K562 (cell line): ENCODE results near the gene TLK2. TPM values are rescaled to one million over a fixed set of nuclear protein-coding genes. Genes with fewer than 3 reads are reported as not detected.

ENCODE experiments used
- ATAC-seq: fragments of 200-7000 bp; cut with Tn5 transposase; 3 replicates; pipeline ENCODE4 v1.9.1; 2020; ENCODE audit warnings: moderate library complexity
- BruUV-seq: library from RNA; stranded (reverse); fragments of 400-500 nt; replicated peaks from 2 replicates; lab custom pipeline; 2021; lab: Mats Ljungman, UMichigan
- CTCF ChIA-PET: fragments of 300-600 bp; formaldehyde crosslinking; extraction: SDS; loops from one replicate; lab custom pipeline; 2021; ENCODE audit warnings: low intra/inter-chr PET ratio; lab: Yijun Ruan, JAX
- POLR2A ChIA-PET: fragments of 300-600, 350-650 bp; sonication (Branson Sonifier 250); formaldehyde crosslinking; extraction: SDS; loops from one replicate; lab custom pipeline; 2021; ENCODE audit warnings: antibody characterized with exemption, inconsistent platforms; lab: Yijun Ruan, JAX
- DNase-seq, 4 experiments: peaks; one replicate each; pipeline versions ENCODE4 v3.0.0 to v3.0.0-alpha.2; 2011 to 2018; ENCODE audit warnings: low spot score in 3 of 4, mixed read lengths in 3 of 4; ENCODE audit errors: extremely low read depth in 1 of 4
- FAIRE-seq: peaks from 2 replicates; lab custom pipeline; 2011; peaks lifted over from hg19 to GRCh38; lab: Jason Lieb, UNC
- H2AFZ ChIP-seq: 2 replicates; pipeline ENCODE4 v1.6.0; 2011; ENCODE audit warnings: low read depth, low read length, control low read depth, inconsistent platforms
- H3K27ac ChIP-seq: fragments of 200-600 bp; 3 replicates; pipeline ENCODE4 v1.8.0; 2011; ENCODE audit warnings: low read depth, mild to moderate bottlenecking, control low read depth, inconsistent platforms, low read length, moderate library complexity, mixed read lengths; ENCODE audit errors: extremely low read depth
- H3K27me3 ChIP-seq, 2 experiments: fragments of 300-600 bp in 1 of 2; 2 replicates in 1 of 2; 3 replicates in 1 of 2; pipeline versions ENCODE4 v1.6.0 to v1.8.0; 2011; ENCODE audit warnings: inconsistent platforms in 2 of 2, low read length in 2 of 2, mild to moderate bottlenecking in 1 of 2, mixed read lengths in 1 of 2, moderate library complexity in 1 of 2; ENCODE audit not compliant: control insufficient read depth in 2 of 2, insufficient read depth in 2 of 2
- H3K36me3 ChIP-seq: fragments of 300-600 bp; 3 replicates; pipeline ENCODE4 v1.8.0; 2011; ENCODE audit warnings: mild to moderate bottlenecking, low read length, inconsistent platforms; ENCODE audit not compliant: control insufficient read depth, insufficient read depth
- H3K4me1 ChIP-seq, 2 experiments: fragments of 200-600 bp in 1 of 2; replicated peaks in 1 of 2; 2 replicates in 1 of 2; 3 replicates in 1 of 2; pipeline versions ENCODE4 v1.5.1 to v1.8.0; 2011; ENCODE audit warnings: inconsistent platforms in 2 of 2, low read length in 2 of 2, mild to moderate bottlenecking in 1 of 2, mixed read lengths in 1 of 2, moderate library complexity in 1 of 2; ENCODE audit not compliant: control insufficient read depth in 2 of 2, insufficient read depth in 2 of 2
- H3K4me2 ChIP-seq: 2 replicates; pipeline ENCODE4 v1.6.1; 2011; ENCODE audit warnings: low read length, control low read depth, inconsistent platforms, mixed read lengths; ENCODE audit not compliant: insufficient read depth
- H3K4me3 ChIP-seq: fragments of 200-600 bp; sonication (generic), shearing (Covaris generic); 2 replicates; pipeline ENCODE4 v1.5.1; 2016; ENCODE audit warnings: control low read depth, inconsistent platforms
- H3K79me2 ChIP-seq: fragments of 200-600 bp; 3 replicates; pipeline ENCODE4 v1.8.0; 2011; ENCODE audit warnings: low read length, inconsistent platforms; ENCODE audit not compliant: control insufficient read depth, insufficient read depth
- H3K9ac ChIP-seq, 2 experiments: 2 replicates each; pipeline versions ENCODE4 v1.6.0 to v1.6.1; 2011; ENCODE audit warnings: low read depth in 2 of 2, low read length in 2 of 2, control low read depth in 1 of 2, inconsistent platforms in 1 of 2, mild to moderate bottlenecking in 1 of 2, mixed read lengths in 1 of 2; ENCODE audit not compliant: insufficient read depth in 1 of 2
- H3K9me1 ChIP-seq: one replicate; pipeline ENCODE4 v1.6.0; 2011; ENCODE audit warnings: inconsistent platforms, mild to moderate bottlenecking, low read length, moderate library complexity; ENCODE audit not compliant: control insufficient read depth, insufficient read depth
- H3K9me3 ChIP-seq: replicated peaks from 2 replicates; pipeline ENCODE4 v1.5.1; 2011; ENCODE audit warnings: low read depth, low read length, inconsistent platforms; ENCODE audit not compliant: control insufficient read depth, insufficient read depth
- H4K20me1 ChIP-seq: replicated peaks from 2 replicates; pipeline ENCODE4 v1.6.1; 2011; ENCODE audit warnings: low read length, inconsistent platforms, mixed read lengths; ENCODE audit not compliant: control insufficient read depth, insufficient read depth
- E2F3 ChIP-seq: fragments of 250-450 bp; sonication (Bioruptor Pico); IDR thresholded peaks from 2 replicates; pipeline ENCODE4 v1.4.0; 2020; ENCODE audit warnings: mild to moderate bottlenecking
- HDAC2 ChIP-seq: fragments of 450-650 bp; IDR thresholded peaks from 2 replicates; pipeline ENCODE4 v1.6.1; 2016; ENCODE audit warnings: mild to moderate bottlenecking
- MYNN ChIP-seq, 2 experiments: sonication (generic); formaldehyde crosslinking in 1 of 2; IDR thresholded peaks; 2 replicates each; pipeline versions ENCODE4 v1.5.0 to v1.6.1; 2016 to 2020; ENCODE audit warnings: antibody characterized with exemption in 1 of 2, missing genetic modification reagents in 1 of 2
- PPARD ChIP-seq: fragments of 250-450 bp; sonication (Bioruptor Pico); IDR thresholded peaks from 2 replicates; pipeline ENCODE4 v1.8.0; 2022; ENCODE audit warnings: inconsistent platforms, mild to moderate bottlenecking, moderate library complexity
- RCOR1 ChIP-seq, 2 experiments: IDR thresholded peaks; 2 replicates each; pipeline ENCODE4 v1.6.1; 2012; ENCODE audit warnings: low read depth in 2 of 2, low read length in 2 of 2, borderline replicate concordance in 1 of 2, improper control_type of control experiment in 1 of 2
- RFX5 ChIP-seq: IDR thresholded peaks from 2 replicates; pipeline ENCODE4 v1.6.1; 2011; ENCODE audit warnings: low read depth, mild to moderate bottlenecking, improper control_type of control experiment, low read length
- RHOXF2B ChIP-seq: fragments of 250-450 bp; sonication (Bioruptor Pico); conservative IDR thresholded peaks from 2 replicates; pipeline ENCODE4 v1.5.1; 2021
- SRSF9 ChIP-seq: fragments of 200-400 bp; formaldehyde crosslinking; IDR thresholded peaks from 2 replicates; pipeline ENCODE4 v1.6.1; 2017; ENCODE audit warnings: low read depth, low read length, borderline replicate concordance
- TCF7L2 ChIP-seq: fragments of 150-350 bp; IDR thresholded peaks from 2 replicates; pipeline ENCODE4 v1.6.1; 2016; ENCODE audit warnings: low read depth, mild to moderate bottlenecking, low read length, moderate library complexity
- ZNF398 ChIP-seq: fragments of 250-450 bp; sonication (Bioruptor Pico); IDR thresholded peaks from 2 replicates; pipeline ENCODE4 v1.8.0; 2021; ENCODE audit warnings: moderate library complexity, mild to moderate bottlenecking, inconsistent platforms
- ZNF589 ChIP-seq: fragments of 200-800 bp; sonication (Bioruptor generic); IDR thresholded peaks from 2 replicates; pipeline ENCODE4 v1.6.1; 2016; ENCODE audit warnings: low read depth, missing genetic modification characterization, missing compliant biosample characterization
- ZNF592 ChIP-seq: fragments of 450-650 bp; IDR thresholded peaks from 2 replicates; pipeline ENCODE4 v1.6.1; 2017; ENCODE audit warnings: antibody characterized with exemption, mild to moderate bottlenecking
- WGBS: fragments of 100-300 bp; shearing (Covaris generic); methylation state at CpG from one replicate; pipeline ENCODE4 v1.1.6; 2016; ENCODE audit warnings: low coverage, mixed read lengths; ENCODE audit not compliant: insufficient coverage; ENCODE audit errors: missing lambda C conversion rate; 5-methylcytosine and 5-hydroxymethylcytosine counted together
- in situ Hi-C: fragments of 300-500 bp; cut with MboI; formaldehyde crosslinking; loops from 4 replicates; pipeline ENCODE4 v1.15.0; 2018; ENCODE audit warnings: inconsistent platforms, mixed read lengths
- intact Hi-C: fragments of 100-400 bp; cut with micrococcal nuclease; formaldehyde crosslinking; loops from 2 replicates; pipeline ENCODE4 v1.14.2; 2022
- polyA plus RNA-seq, 8 experiments: library from polyadenylated mRNA; depleted of rRNA in 4 of 8; stranded (reverse) in 5 of 8; unstranded in 3 of 8; fragments of >200 nt; fragmentation: Nextera tagmentation in 2 of 8; fragmentation: Illumina TruSeq in 1 of 8; extraction: Ambion mirVana in 2 of 8; extraction: Trizol in 1 of 8; gene quantifications; 2 replicates each; pipeline versions ENCODE4 v1.2.1 to v1.2.3, GENCODE V29; 2011 to 2014; ENCODE audit warnings: inconsistent platforms in 1 of 8, missing spikeins in 1 of 8
- total RNA-seq, 7 experiments: library from RNA; depleted of rRNA in 6 of 7; stranded (reverse); fragments of >200 nt in 6 of 7; fragmentation: Illumina TruSeq in 2 of 7; extraction: Trizol in 2 of 7; gene quantifications; 2 replicates each; pipeline versions ENCODE4 v1.2.1 to v1.2.3, GENCODE V29; 2011 to 2021; ENCODE audit warnings: low replicate concordance in 1 of 7

Gene TLK2
- total and polyA plus RNA-seq, 9 of the 15 experiments (the other 6 are each of a cell fraction or from before 2014, with no cell fraction given): 10.1 to 51.9 (median 32.4) TPM

- WGBS: 91% methylated on average over 6 of the region's 6 CpGs
Observed at GRCh38 chr17:62599964-62600657, 121.5 kb downstream of the TLK2 start.

GRCh38 chr17:62600805-62601204, 122.2 kb downstream of the TLK2 start:
- no peak overlapping the region for H3K27ac ChIP-seq
- H3K4me3 ChIP-seq: no peak overlapping the region
- no peak for ATAC-seq
- H3K79me2 ChIP-seq: no peaks in the 10 kb centered on the region
- H3K27me3 ChIP-seq: no peaks in the 10 kb centered on the region
- no peaks in the 10 kb centered on the region for H3K4me1 ChIP-seq
- POLR2A ChIA-PET: interaction anchor here (0.9 to 1.0 kb wide), 3 partner anchors 8 to 30 kb away, joined by 3 to 4 read pairs (median 3); no protein-coding TSS in a partner anchor
- no peak for DNase-seq
- 93% methylated on average over 1 of the region's 1 CpG for WGBS
- H3K36me3 ChIP-seq: peaks cover 75% of the 10 kb centered on the region
- intact Hi-C loops: no loop called here
- no TSS peak for BruUV-seq
- in situ Hi-C loops: no loop called here
- H3K9me1 ChIP-seq: no peaks in the 10 kb centered on the region
- H2AFZ ChIP-seq: no peak overlapping the region
- no peak for FAIRE-seq
- no peak overlapping the region for H3K4me2 ChIP-seq
- CTCF ChIA-PET: no interaction called here
- no peaks in the 10 kb centered on the region for H4K20me1 ChIP-seq
- H3K9me3 ChIP-seq: peaks cover under 1% of the 10 kb centered on the region; the same call in 1 of the 2 replicates
- no peak overlapping the region for H3K9ac ChIP-seq
- TF ChIP-seq RCOR1 (IDR thresholded peaks at IDR 0.05; ENCODE audit: borderline replicate concordance in 1 of 2, low read depth in 2 of 2, low read length in 2 of 2): no peak
- TF ChIP-seq HDAC2: no peak
- no peak for TF ChIP-seq SRSF9
- TF ChIP-seq ZNF589 (CRISPR knock-in tag): no peak
- no peak for TF ChIP-seq ZNF398 (CRISPR knock-in tag)
- TF ChIP-seq ZNF592: no peak

More at GRCh38 chr17:62599964-62600657, 121.5 kb downstream of the TLK2 start:
- Histone ChIP-seq H3K4me1 (no peaks in the 10 kb centered on the region), H3K9me1 (no peaks in the 10 kb centered on the region), H3K4me3 (no peak overlapping the region), H3K4me2 (no peak overlapping the region), H3K9ac (no peak overlapping the region), H3K27ac (no peak overlapping the region), H3K9me3 (peaks cover 6% of the 10 kb centered on the region), H4K20me1 (no peaks in the 10 kb centered on the region), H3K79me2 (no peaks in the 10 kb centered on the region), H2AFZ (no peak overlapping the region), H3K27me3 (no peaks in the 10 kb centered on the region), H3K36me3 (peaks cover 76% of the 10 kb centered on the region)
- intact Hi-C loops: no loop called here
- FAIRE-seq: no peak
- no peak for DNase-seq
- POLR2A ChIA-PET: interaction anchor here (0.9 kb wide), 1 partner anchor 30 kb away, joined by 3 read pairs; no protein-coding TSS in a partner anchor
- ATAC-seq: no peak
- in situ Hi-C loops: no loop called here
- TF ChIP-seq TCF7L2: no peak
- TF ChIP-seq RFX5: no peak
- no peak for TF ChIP-seq RHOXF2B (CRISPR knock-in tag)
- no peak for TF ChIP-seq MYNN (IDR thresholded peaks at IDR 0.05)
- no peak for TF ChIP-seq MYNN (CRISPR knock-in tag; IDR thresholded peaks at IDR 0.05)
- TF ChIP-seq E2F3: no peak
- no peak for TF ChIP-seq PPARD (CRISPR knock-in tag)
- CTCF ChIA-PET: no interaction called here
- no TSS peak for BruUV-seq
